SK-N-SH (cell line): ENCODE data around the gene ZNF414. TPM values are rescaled to one million over a fixed set of nuclear protein-coding genes. Genes with fewer than 3 reads are reported as not detected.

Source experiments
- CTCF ChIA-PET: fragments of 300-600, 350-600 bp; formaldehyde crosslinking; extraction: SDS; loops from one replicate; lab custom pipeline; 2021; lab: Yijun Ruan, JAX
- POLR2A ChIA-PET: fragments of 350-600 bp; sonication (Branson Sonifier 250); formaldehyde crosslinking; extraction: SDS; loops from one replicate; lab custom pipeline; 2020; ENCODE audit warnings: antibody characterized with exemption, inconsistent platforms; lab: Yijun Ruan, JAX
- DNase-seq: peaks from one replicate; pipeline ENCODE4 v3.0.0; 2012
- H2AFZ ChIP-seq: fragments of 200-600 bp; sonication (generic); 2 replicates; pipeline ENCODE4 v1.8.1; 2016; ENCODE audit warnings: antibody characterized with exemption, mild to moderate bottlenecking, low read depth
- H3F3A ChIP-seq: fragments of 200-600 bp; sonication (generic); replicated peaks from 2 replicates; pipeline ENCODE3; 2016; ENCODE audit warnings: antibody characterized with exemption, mild to moderate bottlenecking; ENCODE audit not compliant: insufficient read depth
- H3K27ac ChIP-seq, 2 experiments: fragments of 200-500 bp in 1 of 2; fragments of 200-600 bp in 1 of 2; sonication (Bioruptor generic) in 1 of 2; sonication (generic), shearing (Covaris generic) in 1 of 2; 2 replicates each; pipeline versions ENCODE4 v1.5.1 to v1.6.1; 2014 to 2016; ENCODE audit warnings: low read depth in 2 of 2, inconsistent platforms in 1 of 2, low read length in 1 of 2, mild to moderate bottlenecking in 1 of 2, mixed read lengths in 1 of 2
- H3K27me3 ChIP-seq: fragments of 200-600 bp; sonication (generic), shearing (Covaris generic); 2 replicates; pipeline ENCODE4 v1.6.1; 2016; ENCODE audit warnings: mixed run types; ENCODE audit not compliant: insufficient read depth
- H3K36me3 ChIP-seq, 2 experiments: fragments of 200-500 bp in 1 of 2; fragments of 200-600 bp in 1 of 2; sonication (Bioruptor generic) in 1 of 2; sonication (generic) in 1 of 2; replicated peaks in 1 of 2; 2 replicates each; pipeline versions ENCODE3 to v1.5.1; 2014 to 2016; ENCODE audit warnings: low read length in 1 of 2, mild to moderate bottlenecking in 1 of 2; ENCODE audit not compliant: insufficient read depth in 2 of 2, control insufficient read depth in 1 of 2
- H3K4me1 ChIP-seq, 2 experiments: fragments of 200-500 bp in 1 of 2; fragments of 200-600 bp in 1 of 2; sonication (Bioruptor generic) in 1 of 2; sonication (generic), shearing (Covaris generic) in 1 of 2; 2 replicates each; pipeline versions ENCODE4 v1.5.1 to v1.6.1; 2014 to 2016; ENCODE audit warnings: low read depth in 1 of 2, low read length in 1 of 2, mixed run types in 1 of 2; ENCODE audit not compliant: insufficient read depth in 2 of 2, control insufficient read depth in 1 of 2
- H3K4me2 ChIP-seq: fragments of 200-600 bp; sonication (generic), shearing (Covaris generic); 2 replicates; pipeline ENCODE4 v1.6.1; 2017; ENCODE audit warnings: mixed run types
- H3K4me3 ChIP-seq, 2 experiments: fragments of 200-500 bp in 1 of 2; fragments of 200-600 bp in 1 of 2; sonication (Bioruptor generic) in 1 of 2; sonication (generic), shearing (Covaris generic) in 1 of 2; 2 replicates each; pipeline versions ENCODE4 v1.5.1 to v1.8.1; 2014 to 2016; ENCODE audit warnings: low read depth in 2 of 2, inconsistent platforms in 1 of 2, low read length in 1 of 2, mild to moderate bottlenecking in 1 of 2, mixed read lengths in 1 of 2, moderate library complexity in 1 of 2
- H3K79me2 ChIP-seq: fragments of 200-600 bp; sonication (generic); 2 replicates; pipeline ENCODE4 v1.8.1; 2017; ENCODE audit warnings: mild to moderate bottlenecking; ENCODE audit not compliant: insufficient read depth
- H3K9ac ChIP-seq: fragments of 200-600 bp; sonication (generic); 2 replicates; pipeline ENCODE4 v1.6.1; 2017; ENCODE audit warnings: mixed run types
- H3K9me2 ChIP-seq: fragments of 200-600 bp; sonication (generic); 2 replicates; pipeline ENCODE4 v1.6.1; 2017; ENCODE audit warnings: mixed run types
- H3K9me3 ChIP-seq: fragments of 200-600 bp; sonication (generic); 2 replicates; pipeline ENCODE4 v1.6.1; 2017; ENCODE audit warnings: mixed run types, mild to moderate bottlenecking, moderate library complexity
- H4K20me1 ChIP-seq: fragments of 200-600 bp; sonication (generic); 2 replicates; pipeline ENCODE4 v1.6.1; 2017; ENCODE audit warnings: mild to moderate bottlenecking, mixed run types; ENCODE audit not compliant: insufficient read depth
- CHD2 ChIP-seq: fragments of 150-350 bp; IDR thresholded peaks from 2 replicates; pipeline ENCODE4 v1.6.1; 2018; ENCODE audit warnings: low read length; ENCODE audit not compliant: partially characterized antibody
- EP300 ChIP-seq, 2 experiments: IDR thresholded peaks; 2 replicates each; pipeline versions ENCODE4 v1.4.0 to v1.6.1; 2012; ENCODE audit warnings: borderline replicate concordance in 1 of 2, low read depth in 1 of 2, low read length in 1 of 2
- FOSL2 ChIP-seq: IDR thresholded peaks from 2 replicates; pipeline ENCODE4 v1.4.0; 2012; ENCODE audit warnings: low read depth, mild to moderate bottlenecking, moderate library complexity, borderline replicate concordance
- FOXJ3 ChIP-seq: sonication (generic); formaldehyde crosslinking; IDR thresholded peaks from 2 replicates; pipeline ENCODE4 v1.5.1; 2020; ENCODE audit warnings: mild to moderate bottlenecking, missing genetic modification reagents
- GABPA ChIP-seq: IDR thresholded peaks from 2 replicates; pipeline ENCODE4 v1.4.0; 2012; ENCODE audit warnings: low read depth, mild to moderate bottlenecking
- JUND ChIP-seq: IDR thresholded peaks from 2 replicates; pipeline ENCODE4 v1.4.0; 2012
- MEF2A ChIP-seq: IDR thresholded peaks from 2 replicates; pipeline ENCODE4 v1.4.0; 2012; ENCODE audit warnings: low read depth, borderline replicate concordance
- MXI1 ChIP-seq: IDR thresholded peaks from 2 replicates; pipeline ENCODE4 v1.6.1; 2012; ENCODE audit warnings: mild to moderate bottlenecking, low read depth, low read length, improper control_type of control experiment
- RAD21 ChIP-seq: IDR thresholded peaks from 2 replicates; pipeline ENCODE4 v1.6.1; 2012; ENCODE audit warnings: mild to moderate bottlenecking, low read length
- RCOR1 ChIP-seq: fragments of 150-350 bp; IDR thresholded peaks from 2 replicates; pipeline ENCODE4 v1.6.1; 2017; ENCODE audit warnings: antibody characterized with exemption, low read length
- SMC3 ChIP-seq: IDR thresholded peaks from 2 replicates; pipeline ENCODE4 v1.6.1; 2012; ENCODE audit warnings: low read depth, low read length, improper control_type of control experiment
- TAF1 ChIP-seq: IDR thresholded peaks from 2 replicates; pipeline ENCODE4 v1.6.1; 2012; ENCODE audit warnings: low read depth, mild to moderate bottlenecking, low read length, moderate library complexity, borderline replicate concordance
- TEAD4 ChIP-seq: IDR thresholded peaks from 2 replicates; pipeline ENCODE4 v1.4.0; 2012; ENCODE audit warnings: mild to moderate bottlenecking, borderline replicate concordance; ENCODE audit not compliant: insufficient read depth
- WGBS: methylation state at CpG from one replicate; pipeline ENCODE4 v1.1.6; 2017; ENCODE audit warnings: low lambda C conversion rate; 5-methylcytosine and 5-hydroxymethylcytosine counted together
- polyA plus RNA-seq, 3 experiments: library from polyadenylated mRNA; depleted of rRNA; stranded (reverse); fragments of >200 nt; gene quantifications; 2 replicates each; pipeline ENCODE4 v1.2.3, GENCODE V29; 2012
- TF ChIP-seq, protein P1 (sequence below): fragments of 150-350 bp; IDR thresholded peaks from 2 replicates; pipeline ENCODE4 v1.6.1; 2017; ENCODE audit warnings: antibody characterized with exemption, low read length, low read depth, borderline replicate concordance
- TF ChIP-seq, protein P2 (sequence below): fragments of 150-350 bp; IDR thresholded peaks from 2 replicates; pipeline ENCODE4 v1.6.1; 2016; ENCODE audit warnings: mild to moderate bottlenecking, low read depth, low read length
- TF ChIP-seq, protein P3 (sequence below): IDR thresholded peaks from 2 replicates; pipeline ENCODE4 v1.4.0; 2012; ENCODE audit warnings: low read depth
- TF ChIP-seq, protein P4 (sequence below): IDR thresholded peaks from 2 replicates; pipeline ENCODE4 v1.6.1; 2012; ENCODE audit warnings: mild to moderate bottlenecking, low read depth, low read length, moderate library complexity

Gene ZNF414
- polyA plus RNA-seq, 1 of the 3 experiments (the other 2 are of a cell fraction), result 17.0 TPM

DNA sequence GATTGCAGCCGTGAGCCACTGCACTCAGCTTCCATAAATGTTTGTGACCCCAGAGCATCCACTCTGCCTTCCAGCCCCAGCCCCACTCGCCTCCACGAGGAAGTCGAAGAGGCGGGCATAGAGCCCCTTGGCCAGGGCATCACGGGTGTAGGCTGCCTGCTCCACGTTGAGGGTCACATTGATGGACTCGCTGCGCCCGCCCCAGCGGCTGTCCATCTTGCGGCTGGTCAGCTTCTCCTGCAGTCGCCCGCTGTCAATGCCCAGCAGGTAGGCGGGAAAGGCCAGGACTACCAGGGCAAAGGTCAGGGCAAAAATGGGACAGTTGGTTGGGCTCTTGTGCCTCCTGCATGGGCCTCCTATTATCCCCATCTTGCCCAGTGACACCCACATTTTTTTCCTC is 36.1 kb upstream of the ZNF414 start:
- H3K9ac ChIP-seq, result no peak overlapping the region
- no peaks in the 10 kb centered on the region for H3K4me1 ChIP-seq
- no peaks in the 10 kb centered on the region for H4K20me1 ChIP-seq
- ChIA-PET CTCF (interaction anchor here (9.5 kb wide), 1 partner anchor 30 kb away, joined by 44 read pairs; no protein-coding TSS in a partner anchor), POLR2A (no interaction called here)
- H3K9me3 ChIP-seq, result no peaks in the 10 kb centered on the region
- TF ChIP-seq SMC3 (no peak), GABPA (no peak), MEF2A (no peak), RCOR1 (no peak), TAF1 (no peak), JUND (no peak), FOSL2 (no peak), FOXJ3 (no peak), MXI1 (no peak), TEAD4 (no peak), EP300 (IDR thresholded peaks at IDR 0.05; ENCODE audit: borderline replicate concordance in 1 of 2, low read depth in 1 of 2, low read length in 1 of 2) (no peak), RAD21 (no peak), CHD2 (no peak)
- TF ChIP-seq, protein P1, sequence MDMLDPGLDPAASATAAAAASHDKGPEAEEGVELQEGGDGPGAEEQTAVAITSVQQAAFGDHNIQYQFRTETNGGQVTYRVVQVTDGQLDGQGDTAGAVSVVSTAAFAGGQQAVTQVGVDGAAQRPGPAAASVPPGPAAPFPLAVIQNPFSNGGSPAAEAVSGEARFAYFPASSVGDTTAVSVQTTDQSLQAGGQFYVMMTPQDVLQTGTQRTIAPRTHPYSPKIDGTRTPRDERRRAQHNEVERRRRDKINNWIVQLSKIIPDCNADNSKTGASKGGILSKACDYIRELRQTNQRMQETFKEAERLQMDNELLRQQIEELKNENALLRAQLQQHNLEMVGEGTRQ, result no peak
- TF ChIP-seq, protein P2, sequence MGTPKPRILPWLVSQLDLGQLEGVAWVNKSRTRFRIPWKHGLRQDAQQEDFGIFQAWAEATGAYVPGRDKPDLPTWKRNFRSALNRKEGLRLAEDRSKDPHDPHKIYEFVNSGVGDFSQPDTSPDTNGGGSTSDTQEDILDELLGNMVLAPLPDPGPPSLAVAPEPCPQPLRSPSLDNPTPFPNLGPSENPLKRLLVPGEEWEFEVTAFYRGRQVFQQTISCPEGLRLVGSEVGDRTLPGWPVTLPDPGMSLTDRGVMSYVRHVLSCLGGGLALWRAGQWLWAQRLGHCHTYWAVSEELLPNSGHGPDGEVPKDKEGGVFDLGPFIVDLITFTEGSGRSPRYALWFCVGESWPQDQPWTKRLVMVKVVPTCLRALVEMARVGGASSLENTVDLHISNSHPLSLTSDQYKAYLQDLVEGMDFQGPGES, result no peak
- TF ChIP-seq, protein P3, sequence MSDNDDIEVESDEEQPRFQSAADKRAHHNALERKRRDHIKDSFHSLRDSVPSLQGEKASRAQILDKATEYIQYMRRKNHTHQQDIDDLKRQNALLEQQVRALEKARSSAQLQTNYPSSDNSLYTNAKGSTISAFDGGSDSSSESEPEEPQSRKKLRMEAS, result no peak
- TF ChIP-seq, protein P4, sequence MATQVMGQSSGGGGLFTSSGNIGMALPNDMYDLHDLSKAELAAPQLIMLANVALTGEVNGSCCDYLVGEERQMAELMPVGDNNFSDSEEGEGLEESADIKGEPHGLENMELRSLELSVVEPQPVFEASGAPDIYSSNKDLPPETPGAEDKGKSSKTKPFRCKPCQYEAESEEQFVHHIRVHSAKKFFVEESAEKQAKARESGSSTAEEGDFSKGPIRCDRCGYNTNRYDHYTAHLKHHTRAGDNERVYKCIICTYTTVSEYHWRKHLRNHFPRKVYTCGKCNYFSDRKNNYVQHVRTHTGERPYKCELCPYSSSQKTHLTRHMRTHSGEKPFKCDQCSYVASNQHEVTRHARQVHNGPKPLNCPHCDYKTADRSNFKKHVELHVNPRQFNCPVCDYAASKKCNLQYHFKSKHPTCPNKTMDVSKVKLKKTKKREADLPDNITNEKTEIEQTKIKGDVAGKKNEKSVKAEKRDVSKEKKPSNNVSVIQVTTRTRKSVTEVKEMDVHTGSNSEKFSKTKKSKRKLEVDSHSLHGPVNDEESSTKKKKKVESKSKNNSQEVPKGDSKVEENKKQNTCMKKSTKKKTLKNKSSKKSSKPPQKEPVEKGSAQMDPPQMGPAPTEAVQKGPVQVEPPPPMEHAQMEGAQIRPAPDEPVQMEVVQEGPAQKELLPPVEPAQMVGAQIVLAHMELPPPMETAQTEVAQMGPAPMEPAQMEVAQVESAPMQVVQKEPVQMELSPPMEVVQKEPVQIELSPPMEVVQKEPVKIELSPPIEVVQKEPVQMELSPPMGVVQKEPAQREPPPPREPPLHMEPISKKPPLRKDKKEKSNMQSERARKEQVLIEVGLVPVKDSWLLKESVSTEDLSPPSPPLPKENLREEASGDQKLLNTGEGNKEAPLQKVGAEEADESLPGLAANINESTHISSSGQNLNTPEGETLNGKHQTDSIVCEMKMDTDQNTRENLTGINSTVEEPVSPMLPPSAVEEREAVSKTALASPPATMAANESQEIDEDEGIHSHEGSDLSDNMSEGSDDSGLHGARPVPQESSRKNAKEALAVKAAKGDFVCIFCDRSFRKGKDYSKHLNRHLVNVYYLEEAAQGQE, result no peak
- DNase-seq, result no peak
- H3K27me3 ChIP-seq, result no peaks in the 10 kb centered on the region
- no peak overlapping the region for H3K4me2 ChIP-seq
- H3K4me3 ChIP-seq, result no peak overlapping the region
- no peak overlapping the region for H3K27ac ChIP-seq
- no peaks in the 10 kb centered on the region for H3K9me2 ChIP-seq
- H3F3A ChIP-seq, result no peaks in the 10 kb centered on the region
- WGBS, result 84% methylated on average over 9 of the region's 15 CpGs
- no peak overlapping the region for H2AFZ ChIP-seq
- H3K79me2 ChIP-seq, result no peaks in the 10 kb centered on the region
- no peaks in the 10 kb centered on the region for H3K36me3 ChIP-seq
